ENCODE measurements around the gene CBLB.
A peak's percentile ranks its signal among the peaks of the same experiment; 100 is the strongest.

The CBLB gene

DNA sequence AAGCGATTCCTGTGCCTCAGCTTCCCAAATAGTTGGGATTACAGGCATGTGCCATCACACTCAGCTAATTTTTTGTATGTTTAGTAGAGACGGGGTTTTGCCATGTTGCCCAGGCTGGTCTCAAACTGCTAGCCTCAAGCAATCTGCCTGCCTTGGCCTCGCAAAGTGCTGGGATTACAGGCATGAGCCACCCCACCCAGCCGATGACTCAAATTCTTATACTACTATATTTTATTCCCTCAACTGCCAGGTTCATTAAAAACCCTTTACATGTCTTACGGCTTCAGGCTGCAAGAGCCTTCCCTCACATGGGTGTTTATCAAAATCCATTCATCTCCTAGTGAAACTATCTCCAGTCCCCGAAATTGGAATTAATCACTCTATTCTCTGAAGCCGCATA lies 63.4 kb downstream of the CBLB start:
- no peaks in the 10 kb centered on the region for H3K36me3 ChIP-seq (ENCODE audit: insufficient read depth, low read length)
- no peak for DNase-seq (ENCODE audit: low read depth, low spot score)
- H3K9ac ChIP-seq (ENCODE audit: insufficient read length) = no peak overlapping the region
- no peak overlapping the region for H3K27ac ChIP-seq
- no peak overlapping the region for H3K4me3 ChIP-seq
- no peaks in the 10 kb centered on the region for H3K9me3 ChIP-seq (ENCODE audit: low read depth, low read length)
- TF ChIP-seq POLR2AphosphoS5 (IDR thresholded peaks at IDR 0.05; ENCODE audit: borderline replicate concordance, low read depth, low read length) = no peak
- TF ChIP-seq FOXP2 (optimal IDR thresholded peaks at IDR 0.05; ENCODE audit: control extremely low read depth, extremely low read length, insufficient read depth) = no peak
- no peak for TF ChIP-seq EZH2 (IDR thresholded peaks at IDR 0.05)

DNA sequence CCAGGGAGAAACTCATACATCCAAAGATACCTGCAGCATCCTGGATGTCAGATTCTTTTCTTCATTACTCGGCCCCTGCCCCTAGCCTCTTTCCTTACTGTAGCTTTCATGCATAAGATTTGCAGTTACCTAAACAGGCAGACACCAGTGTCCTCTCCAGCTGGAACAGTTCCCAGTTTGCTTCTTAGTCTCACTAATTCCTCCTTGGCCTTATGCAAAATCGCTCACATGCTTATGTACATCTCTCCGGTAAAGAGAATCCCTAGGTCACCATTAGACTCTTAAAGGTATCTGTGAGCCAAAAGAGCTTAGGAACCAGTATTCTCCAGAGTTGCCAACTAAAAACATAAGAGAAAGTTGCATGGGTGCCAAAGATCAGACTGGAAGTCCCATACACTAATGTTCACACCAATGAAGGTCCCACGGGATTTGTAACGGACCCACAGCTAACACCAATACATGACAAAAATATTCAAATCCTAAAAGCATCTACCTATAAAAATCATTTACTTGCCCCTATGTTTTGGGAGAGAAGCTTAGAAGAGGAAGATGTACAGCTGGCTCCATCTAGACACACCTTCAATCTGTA lies 66.6 kb downstream of the CBLB start:
- no peak for TF ChIP-seq POLR2AphosphoS5 (IDR thresholded peaks at IDR 0.05; ENCODE audit: borderline replicate concordance, low read depth, low read length)
- no peak for TF ChIP-seq FOXP2 (optimal IDR thresholded peaks at IDR 0.05; ENCODE audit: control extremely low read depth, extremely low read length, insufficient read depth)
- Histone ChIP-seq H3K9me3 (ENCODE audit: low read depth, low read length) (no peaks in the 10 kb centered on the region), H3K9ac (ENCODE audit: insufficient read length) (no peak overlapping the region), H3K4me3 (no peak overlapping the region), H3K36me3 (ENCODE audit: insufficient read depth, low read length) (no peaks in the 10 kb centered on the region), H3K27ac (no peak overlapping the region)
- no peak for DNase-seq (ENCODE audit: low read depth, low spot score)

DNA sequence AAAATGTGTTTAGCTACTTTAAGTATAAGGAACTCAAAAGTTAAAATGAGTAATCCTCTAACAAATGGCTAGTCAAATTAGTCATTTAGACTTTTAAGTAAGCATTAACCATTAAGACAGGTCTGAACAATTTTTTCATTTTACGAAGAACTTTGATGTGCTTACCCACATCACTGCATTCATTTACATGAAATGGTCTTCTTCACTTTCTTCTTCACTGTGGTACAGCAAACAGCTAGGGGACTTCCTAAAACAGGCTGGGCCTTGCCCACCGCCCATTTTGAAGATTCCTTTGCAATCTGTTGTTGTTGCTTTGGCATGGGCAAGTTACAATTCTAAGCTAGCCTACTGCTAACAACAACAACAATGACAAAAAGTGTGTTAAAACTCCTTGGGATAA lies 67.4 kb downstream of the CBLB start:
- Histone ChIP-seq H3K36me3 (ENCODE audit: insufficient read depth, low read length) (no peaks in the 10 kb centered on the region), H3K4me3 (no peak overlapping the region), H3K27ac (no peak overlapping the region), H3K9me3 (ENCODE audit: low read depth, low read length) (no peaks in the 10 kb centered on the region), H3K9ac (ENCODE audit: insufficient read length) (no peak overlapping the region)
- DNase-seq (ENCODE audit: low read depth, low spot score) = no peak
- TF ChIP-seq POLR2AphosphoS5 (IDR thresholded peaks at IDR 0.05; ENCODE audit: borderline replicate concordance, low read depth, low read length) (no peak), EZH2 (IDR thresholded peaks at IDR 0.05) (no peak), FOXP2 (optimal IDR thresholded peaks at IDR 0.05; ENCODE audit: control extremely low read depth, extremely low read length, insufficient read depth) (no peak)

DNA sequence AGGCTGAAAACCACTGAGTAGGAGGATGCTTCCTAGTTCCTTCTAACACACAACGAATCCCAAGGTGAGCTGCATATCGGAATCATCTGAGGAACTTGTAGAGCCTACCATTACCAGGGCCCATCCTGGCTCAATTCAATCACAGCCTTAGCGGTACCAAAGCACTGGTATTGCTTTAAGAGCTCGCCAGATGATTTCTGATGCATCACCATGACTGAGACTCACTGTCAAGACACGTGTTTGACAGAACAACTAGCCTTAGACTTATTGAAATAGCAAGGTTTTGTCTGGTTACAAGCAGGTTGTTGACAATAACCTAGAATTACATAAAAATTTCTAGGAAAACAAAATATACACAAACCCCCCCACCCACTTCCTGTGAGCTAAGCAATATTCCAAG lies 68.5 kb downstream of the CBLB start:
- H3K9me3 ChIP-seq (ENCODE audit: low read depth, low read length) = no peaks in the 10 kb centered on the region
- no peak overlapping the region for H3K27ac ChIP-seq
- TF ChIP-seq POLR2AphosphoS5 (IDR thresholded peaks at IDR 0.05; ENCODE audit: borderline replicate concordance, low read depth, low read length) (no peak), EZH2 (IDR thresholded peaks at IDR 0.05) (no peak), FOXP2 (optimal IDR thresholded peaks at IDR 0.05; ENCODE audit: control extremely low read depth, extremely low read length, insufficient read depth) (no peak)
- no peaks in the 10 kb centered on the region for H3K36me3 ChIP-seq (ENCODE audit: insufficient read depth, low read length)
- H3K4me3 ChIP-seq = no peak overlapping the region
- no peak overlapping the region for H3K9ac ChIP-seq (ENCODE audit: insufficient read length)
- DNase-seq (ENCODE audit: low read depth, low spot score) = no peak

DNA sequence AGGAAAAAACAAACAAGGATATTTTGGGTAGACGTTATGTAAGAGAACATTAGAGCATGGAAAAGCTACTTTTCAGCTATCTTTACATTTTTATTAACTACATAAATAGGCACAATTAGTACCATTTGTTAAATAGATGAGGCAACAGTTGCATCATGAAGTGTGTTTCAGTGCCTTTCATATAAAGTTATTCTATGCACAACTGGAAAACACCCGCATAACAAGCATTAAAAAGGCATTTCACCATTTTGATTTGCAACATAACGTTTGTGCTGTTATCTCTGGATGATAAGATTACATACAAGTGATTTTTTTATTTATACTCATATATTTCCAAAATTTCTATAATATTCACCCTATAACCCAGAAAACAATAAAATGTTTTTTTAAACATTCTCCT lies 69.5 kb downstream of the CBLB start:
- H3K9ac ChIP-seq (ENCODE audit: insufficient read length) = no peak overlapping the region
- DNase-seq (ENCODE audit: low read depth, low spot score) = no peak
- no peaks in the 10 kb centered on the region for H3K9me3 ChIP-seq (ENCODE audit: low read depth, low read length)
- no peak overlapping the region for H3K27ac ChIP-seq
- TF ChIP-seq POLR2AphosphoS5 (IDR thresholded peaks at IDR 0.05; ENCODE audit: borderline replicate concordance, low read depth, low read length) = no peak
- no peak for TF ChIP-seq EZH2 (IDR thresholded peaks at IDR 0.05)
- no peak for TF ChIP-seq FOXP2 (optimal IDR thresholded peaks at IDR 0.05; ENCODE audit: control extremely low read depth, extremely low read length, insufficient read depth)
- no peaks in the 10 kb centered on the region for H3K36me3 ChIP-seq (ENCODE audit: insufficient read depth, low read length)
- no peak overlapping the region for H3K4me3 ChIP-seq

DNA sequence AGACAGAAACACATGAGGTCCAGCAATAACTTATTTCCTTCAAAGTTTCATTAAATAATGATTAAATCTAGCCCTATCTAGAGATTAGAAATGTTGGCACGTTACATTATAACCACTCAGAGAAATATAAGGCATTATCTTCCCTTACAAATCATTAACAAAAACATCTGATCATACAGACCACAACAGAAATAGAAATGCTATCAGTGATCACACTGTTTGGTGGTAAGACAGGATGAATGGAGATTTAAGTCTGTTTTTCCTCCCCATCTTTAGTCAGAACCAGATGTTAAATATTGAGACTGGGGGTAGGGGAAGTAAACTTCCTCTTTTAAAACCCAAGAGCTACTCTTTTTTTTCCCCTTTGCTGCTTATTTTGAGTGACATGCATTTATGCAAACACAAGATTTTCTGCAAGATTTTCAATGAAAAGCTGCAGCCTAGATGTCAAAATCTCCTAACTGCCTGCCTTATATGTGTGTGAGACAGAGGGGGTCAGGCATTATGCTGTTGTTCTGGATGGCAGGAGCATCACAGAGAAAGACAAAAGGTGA lies 70.4 kb downstream of the CBLB start:
- no peak for TF ChIP-seq FOXP2 (optimal IDR thresholded peaks at IDR 0.05; ENCODE audit: control extremely low read depth, extremely low read length, insufficient read depth)
- TF ChIP-seq POLR2AphosphoS5 (IDR thresholded peaks at IDR 0.05; ENCODE audit: borderline replicate concordance, low read depth, low read length) = no peak
- TF ChIP-seq EZH2 (IDR thresholded peaks at IDR 0.05) = no peak
- Histone ChIP-seq H3K27ac (no peak overlapping the region), H3K9ac (ENCODE audit: insufficient read length) (no peak overlapping the region), H3K4me3 (0 out of 2 replicates have a peak overlapping the region, but pooled peaks have one; percentile 7), H3K9me3 (ENCODE audit: low read depth, low read length) (no peaks in the 10 kb centered on the region), H3K36me3 (ENCODE audit: insufficient read depth, low read length) (no peaks in the 10 kb centered on the region)
- no peak for DNase-seq (ENCODE audit: low read depth, low spot score)

DNA sequence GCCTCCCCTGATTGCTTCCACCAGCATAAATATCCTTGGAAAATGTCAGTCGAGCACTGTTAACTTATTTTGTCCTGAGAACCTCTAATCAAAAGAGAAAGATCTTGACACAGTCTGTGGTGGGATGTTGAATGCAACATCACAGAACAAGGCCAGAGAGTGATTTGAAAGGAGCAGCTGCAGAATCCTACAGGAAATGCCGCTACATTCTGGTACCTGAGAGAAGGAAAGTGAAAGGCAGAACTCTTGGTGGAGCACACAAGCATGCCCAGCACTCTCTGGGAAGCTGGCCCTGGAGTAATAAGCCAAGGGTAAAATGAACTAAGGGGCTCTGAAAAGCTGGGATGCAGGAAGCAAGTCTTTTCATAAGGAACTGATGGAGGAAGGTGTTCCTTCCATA lies 75.8 kb downstream of the CBLB start:
- H3K4me3 ChIP-seq = no peak overlapping the region
- TF ChIP-seq FOXP2 (optimal IDR thresholded peaks at IDR 0.05; ENCODE audit: control extremely low read depth, extremely low read length, insufficient read depth) (no peak), POLR2AphosphoS5 (IDR thresholded peaks at IDR 0.05; ENCODE audit: borderline replicate concordance, low read depth, low read length) (no peak), EZH2 (IDR thresholded peaks at IDR 0.05) (no peak)
- H3K9ac ChIP-seq (ENCODE audit: insufficient read length) = no peak overlapping the region
- no peak for DNase-seq (ENCODE audit: low read depth, low spot score)
- H3K27ac ChIP-seq = no peak overlapping the region
- H3K9me3 ChIP-seq (ENCODE audit: low read depth, low read length) = no peaks in the 10 kb centered on the region
- H3K36me3 ChIP-seq (ENCODE audit: insufficient read depth, low read length) = no peaks in the 10 kb centered on the region

DNA sequence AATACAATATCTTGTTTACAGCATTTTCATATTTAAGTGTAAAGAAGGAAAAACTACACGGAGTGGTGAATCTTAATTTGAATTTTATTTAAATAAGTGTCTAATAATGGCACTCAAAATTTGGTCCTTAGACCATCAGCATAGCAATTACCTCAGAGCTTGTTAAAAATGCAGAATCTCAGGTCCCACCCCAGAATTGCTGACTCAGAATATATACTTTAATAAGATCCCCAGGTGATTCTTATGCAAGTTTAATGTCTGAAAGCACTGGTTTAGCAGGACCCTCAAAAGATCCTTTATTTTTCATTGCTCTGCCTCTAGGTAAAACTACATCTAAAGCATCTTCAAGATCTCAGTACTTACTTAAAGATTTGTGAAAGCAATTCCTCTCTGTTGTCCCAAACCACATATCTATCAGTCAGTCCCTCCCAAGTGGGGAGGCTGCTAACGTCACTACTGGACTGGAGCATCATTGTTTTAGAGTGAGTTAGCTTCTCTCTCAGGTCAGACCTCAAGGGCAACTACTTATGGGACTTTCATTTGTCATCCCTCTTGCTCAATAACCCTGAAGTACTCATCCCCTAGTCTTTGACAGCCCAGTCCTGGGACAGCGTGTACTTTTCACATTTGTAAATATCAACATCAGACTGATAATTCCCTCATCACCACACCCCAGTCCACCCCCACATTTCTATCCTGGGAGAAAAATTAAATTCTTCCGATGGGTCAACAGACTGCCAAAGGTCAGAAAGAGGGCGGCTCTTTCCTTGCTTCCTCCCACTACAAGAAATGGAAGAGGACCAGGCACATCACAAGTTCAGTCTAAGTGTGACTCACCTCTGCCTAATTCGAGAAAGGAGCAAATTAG lies 76.7 kb downstream of the CBLB start:
- H3K27ac ChIP-seq = no peak overlapping the region
- no peak overlapping the region for H3K9ac ChIP-seq (ENCODE audit: insufficient read length)
- TF ChIP-seq FOXP2 (optimal IDR thresholded peaks at IDR 0.05; ENCODE audit: control extremely low read depth, extremely low read length, insufficient read depth) (no peak), EZH2 (IDR thresholded peaks at IDR 0.05) (no peak), POLR2AphosphoS5 (IDR thresholded peaks at IDR 0.05; ENCODE audit: borderline replicate concordance, low read depth, low read length) (no peak)

More for the DNA sequence above, 76.7 kb downstream of the CBLB start:
- Histone ChIP-seq H3K4me3 (no peak overlapping the region), H3K9me3 (ENCODE audit: low read depth, low read length) (no peaks in the 10 kb centered on the region), H3K36me3 (ENCODE audit: insufficient read depth, low read length) (no peaks in the 10 kb centered on the region)
- DNase-seq (ENCODE audit: low read depth, low spot score) = no peak
